GM18519 (cell line): ENCODE results near the gene UBA52.

Experiments
- ATAC-seq: cut with Tn5 transposase; IDR thresholded peaks from one replicate; pipeline ENCODE4 v1.9.1; 2021; ENCODE audit warnings: mild to moderate bottlenecking, moderate library complexity; ENCODE audit not compliant: unreplicated experiment, low FRiP score

Gene UBA52

GRCh38 chr19:18543814-18544475 is 27.7 kb upstream of the UBA52 start:
- peak; percentile 50 for ATAC-seq

GRCh38 chr19:18551631-18552030 is 20.0 kb upstream of the UBA52 start:
- no peak for ATAC-seq

- peak; percentile 88 for ATAC-seq
Observed at GRCh38 chr19:18557411-18558201, 14.1 kb upstream of the UBA52 start, which contains the start of gene KXD1. TSS of gene KXD1 (plus strand) at chr19:18557870. CDS start at chr19:18562057, 4,187 bp downstream.

- no peak for ATAC-seq
Observed at GRCh38 chr19:18558202-18558555, 13.5 kb upstream of the UBA52 start.

GRCh38 chr19:18558604-18559003 is 13.1 kb upstream of the UBA52 start:
- ATAC-seq: no peak

GRCh38 chr19:18559685-18560084 is 12.0 kb upstream of the UBA52 start:
- ATAC-seq: no peak

GRCh38 chr19:18562086-18562485 is 9.6 kb upstream of the UBA52 start:
- no peak for ATAC-seq

- no peak for ATAC-seq
Observed at GRCh38 chr19:18566953-18567352, 4.7 kb upstream of the UBA52 start.

- no peak for ATAC-seq
Observed at GRCh38 chr19:18568367-18568766, 3.3 kb upstream of the UBA52 start.

GRCh38 chr19:18574691-18575291 is 3.1 kb downstream of the UBA52 start:
- ATAC-seq: no peak

GRCh38 chr19:18576383-18576782 is 4.7 kb downstream of the UBA52 start:
- ATAC-seq: no peak

GRCh38 chr19:18577365-18577914 is 5.8 kb downstream of the UBA52 start:
- no peak for ATAC-seq

- no peak for ATAC-seq
Observed at GRCh38 chr19:18580311-18580710, 8.7 kb downstream of the UBA52 start.

- no peak for ATAC-seq
Observed at GRCh38 chr19:18586306-18586705, 14.6 kb downstream of the UBA52 start.

- ATAC-seq: no peak
Observed at GRCh38 chr19:18587561-18587960, 15.9 kb downstream of the UBA52 start.

- ATAC-seq: no peak
Observed at GRCh38 chr19:18587962-18588610, 16.4 kb downstream of the UBA52 start.

GRCh38 chr19:18588611-18589379 is 17.1 kb downstream of the UBA52 start, which contains the start of gene REX1BD:
TSS of gene REX1BD (plus strand) at chr19:18588798. CDS start at chr19:18588802, 4 bp downstream.
- ATAC-seq: peak; percentile 72

- peak; percentile 20 for ATAC-seq
Observed at GRCh38 chr19:18589380-18590272, 18.0 kb downstream of the UBA52 start.
